ENCODE measurements around the gene PRSS56. TPM values are rescaled to one million over a fixed set of nuclear protein-coding genes. Genes with fewer than 3 reads are reported as not detected.

Gene PRSS56
- total and polyA plus RNA-seq, 2 of the 13 experiments (the other 11 are each of a cell fraction or from before 2014, with no cell fraction given) = not detected

DNA sequence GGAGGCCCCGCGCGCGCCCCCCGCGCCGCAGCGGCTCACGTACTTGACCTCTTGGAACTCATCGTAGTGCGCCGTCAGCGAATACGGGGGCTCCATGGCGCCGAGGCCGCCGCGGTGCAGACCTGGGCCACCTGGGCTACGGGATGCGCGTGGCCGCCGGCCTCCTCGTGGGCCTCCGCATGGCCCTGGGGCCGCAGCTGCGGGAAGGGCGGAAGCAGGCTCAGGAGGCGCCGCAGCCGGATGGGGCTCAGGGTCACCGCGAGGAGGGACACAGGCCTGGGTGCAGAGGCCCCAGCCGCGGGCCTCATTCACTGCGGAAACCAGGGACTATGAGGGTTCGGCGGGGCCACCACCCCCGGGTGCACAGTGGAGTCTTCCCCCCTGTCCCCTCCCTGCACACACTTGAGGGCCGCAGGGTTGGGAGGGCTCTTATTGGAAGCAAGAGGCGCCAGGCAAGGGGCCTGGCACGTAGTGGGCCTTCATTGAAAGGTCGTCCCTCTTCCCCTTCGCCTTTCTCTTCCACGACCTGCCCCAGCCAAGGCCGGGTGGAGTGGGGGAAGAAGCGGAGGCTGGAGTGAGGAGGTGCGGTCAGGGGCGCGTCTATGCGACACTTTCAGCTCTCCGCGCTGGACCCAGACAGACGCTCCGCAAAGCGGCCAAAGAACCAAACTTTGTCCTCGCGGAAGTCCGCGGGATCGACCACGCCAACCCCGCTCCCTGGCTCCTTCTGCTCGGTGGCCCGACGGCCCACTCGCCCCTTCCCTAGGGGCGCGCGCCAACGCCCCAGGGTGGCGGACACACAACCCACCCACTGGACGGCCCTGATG is 33.4 kb upstream of the PRSS56 start:
- Histone ChIP-seq H3K4me2 (ENCODE audit: low read depth, low read length) (peak overlapping the region; percentile 58), H2AFZ (ENCODE audit: low read length) (no peak overlapping the region), H3K27ac (ENCODE audit: extremely low read length, insufficient read depth, low read length) (no peak overlapping the region), H3K4me1 (ENCODE audit: insufficient read depth, low read length) (no peaks in the 10 kb centered on the region), H3K36me3 (replicated peaks in 1 of 2; ENCODE audit: control insufficient read depth in 1 of 2, insufficient read depth in 2 of 2, low read length in 2 of 2) (no peaks in the 10 kb centered on the region), H3K9ac (ENCODE audit: insufficient read depth, low read depth, low read length) (no peak overlapping the region), H3K27me3 (ENCODE audit: control insufficient read depth in 1 of 2, insufficient read depth in 2 of 2, low read length in 2 of 2) (peaks cover 24 to 88% of the 10 kb centered on the region in 2 experiments; a peak in 4 of 5 replicates), H3K9me3 (ENCODE audit: low read length) (no peaks in the 10 kb centered on the region), H4K20me1 (ENCODE audit: insufficient read depth, low read length) (no peaks in the 10 kb centered on the region; the same call in 1 of the 2 replicates), H3K79me2 (ENCODE audit: insufficient read depth, low read length) (no peaks in the 10 kb centered on the region), H3K4me3 (replicated peaks in 1 of 3; ENCODE audit: insufficient read depth in 1 of 3, low read depth in 2 of 3, low read length in 3 of 3) (peak overlapping the region in 2 of 3 experiments; percentile 31 to 47; a peak in 2 of 6 replicates)
- BruUV-seq (replicated peaks) = no TSS peak
- ChIA-PET POLR2A (no interaction called here), CTCF (ENCODE audit: low intra/inter-chr PET ratio, low total read pairs) (no interaction called here)
- no peak for ATAC-seq
- WGBS (ENCODE audit: low lambda C conversion rate) = 44% methylated on average over 24 of the region's 74 CpGs
- TF ChIP-seq ZEB1 (IDR thresholded peaks at IDR 0.05; ENCODE audit: insufficient replicate concordance, low read depth) (no peak), ZNF777 (CRISPR knock-in tag; IDR thresholded peaks at IDR 0.05) (peak; percentile 25; the same call in 1 of the 2 replicates), HNRNPLL (IDR thresholded peaks at IDR 0.05; ENCODE audit: low read depth, low read length, poor library complexity, severe bottlenecking) (peak; percentile 13), EZH2 (conservative IDR thresholded peaks at IDR 0.05; ENCODE audit: low read depth, low read length) (peak; percentile 90)
- TF ChIP-seq, protein P1, sequence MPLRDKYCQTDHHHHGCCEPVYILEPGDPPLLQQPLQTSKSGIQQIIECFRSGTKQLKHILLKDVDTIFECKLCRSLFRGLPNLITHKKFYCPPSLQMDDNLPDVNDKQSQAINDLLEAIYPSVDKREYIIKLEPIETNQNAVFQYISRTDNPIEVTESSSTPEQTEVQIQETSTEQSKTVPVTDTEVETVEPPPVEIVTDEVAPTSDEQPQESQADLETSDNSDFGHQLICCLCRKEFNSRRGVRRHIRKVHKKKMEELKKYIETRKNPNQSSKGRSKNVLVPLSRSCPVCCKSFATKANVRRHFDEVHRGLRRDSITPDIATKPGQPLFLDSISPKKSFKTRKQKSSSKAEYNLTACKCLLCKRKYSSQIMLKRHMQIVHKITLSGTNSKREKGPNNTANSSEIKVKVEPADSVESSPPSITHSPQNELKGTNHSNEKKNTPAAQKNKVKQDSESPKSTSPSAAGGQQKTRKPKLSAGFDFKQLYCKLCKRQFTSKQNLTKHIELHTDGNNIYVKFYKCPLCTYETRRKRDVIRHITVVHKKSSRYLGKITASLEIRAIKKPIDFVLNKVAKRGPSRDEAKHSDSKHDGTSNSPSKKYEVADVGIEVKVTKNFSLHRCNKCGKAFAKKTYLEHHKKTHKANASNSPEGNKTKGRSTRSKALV (CRISPR knock-in tag; IDR thresholded peaks at IDR 0.05) = 0 out of 2 replicates have a peak, but pooled peaks have one; percentile 51
- no peak for FAIRE-seq
- in situ Hi-C loops (cut with HindIII; ENCODE audit: extremely low pct_ligation_motif_present, low pct_unique_long_range_greater_than_20kb) = no loop called here
- DNase-seq (ENCODE audit: low spot score) = no peak
- intact Hi-C loops (cut with micrococcal nuclease; ENCODE audit: unreplicated experiment) = no loop called here

All from HepG2 (cell line).